SU-DHL-6 (cell line): Measurements from ENCODE around the gene CTRB1.
"Not testable (repeated sequence)": the region's sequence is repeated elsewhere in the genome, so short reads cannot be mapped to it uniquely, and the experiment has no call there.

Experiments used
- CTCF ChIP-seq: fragments of 200-600 bp; sonication (generic); IDR thresholded peaks from one replicate; pipeline ENCODE4 v1.5.1; 2017; ENCODE audit warnings: antibody characterized with exemption, mild to moderate bottlenecking, low read length, moderate library complexity; ENCODE audit not compliant: insufficient read depth, poor library complexity, severe bottlenecking
- EZH2phosphoT487 ChIP-seq: fragments of 200-600 bp; sonication (generic), shearing (Covaris generic); conservative IDR thresholded peaks from 2 replicates; pipeline ENCODE4 v1.6.1; 2018; ENCODE audit warnings: mild to moderate bottlenecking, antibody characterized with exemption, low read length, moderate library complexity, mixed read lengths

- TF ChIP-seq CTCF, EZH2phosphoT487: not testable (repeated sequence)
Observed at GRCh38 chr16:75223129-75223528, 4.3 kb downstream of the CTRB1 start.
